OCI-LY3 (cell line): ENCODE measurements around the gene HERPUD1.

ENCODE experiments used
- EZH2phosphoT487 ChIP-seq: fragments of 200-600 bp; shearing (Covaris generic); IDR thresholded peaks from 2 replicates; pipeline ENCODE4 v1.6.1; 2018; ENCODE audit warnings: antibody characterized with exemption, mixed run types, low read depth
- TF ChIP-seq, protein P1 (sequence below): fragments of 200-600, 300-600 bp; sonication (generic); IDR thresholded peaks from 2 replicates; pipeline ENCODE4 v1.5.1; 2014; ENCODE audit warnings: antibody characterized with exemption, low read length, low read depth

DNA sequence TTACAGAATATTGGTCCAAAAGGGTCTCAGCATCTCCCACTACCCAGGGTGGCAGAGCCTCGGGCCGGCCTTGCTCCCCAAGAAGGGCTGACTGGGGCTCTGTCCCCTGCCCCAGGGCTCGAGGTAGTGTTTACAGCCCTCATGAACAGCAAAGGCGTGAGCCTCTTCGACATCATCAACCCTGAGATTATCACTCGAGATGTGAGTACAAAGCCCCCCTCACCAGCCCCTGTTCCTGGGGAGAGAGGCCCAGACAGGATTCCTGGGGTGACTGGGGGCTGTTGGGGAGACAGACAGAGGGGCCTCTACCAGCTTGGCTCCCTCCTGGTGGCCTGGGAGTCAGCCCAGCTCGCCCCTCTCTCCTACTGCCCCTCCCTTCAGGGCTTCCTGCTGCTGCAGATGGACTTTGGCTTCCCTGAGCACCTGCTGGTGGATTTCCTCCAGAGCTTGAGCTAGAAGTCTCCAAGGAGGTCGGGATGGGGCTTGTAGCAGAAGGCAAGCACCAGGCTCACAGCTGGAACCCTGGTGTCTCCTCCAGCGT, 51.3 kb downstream of the HERPUD1 start:
- TF ChIP-seq, protein P1, sequence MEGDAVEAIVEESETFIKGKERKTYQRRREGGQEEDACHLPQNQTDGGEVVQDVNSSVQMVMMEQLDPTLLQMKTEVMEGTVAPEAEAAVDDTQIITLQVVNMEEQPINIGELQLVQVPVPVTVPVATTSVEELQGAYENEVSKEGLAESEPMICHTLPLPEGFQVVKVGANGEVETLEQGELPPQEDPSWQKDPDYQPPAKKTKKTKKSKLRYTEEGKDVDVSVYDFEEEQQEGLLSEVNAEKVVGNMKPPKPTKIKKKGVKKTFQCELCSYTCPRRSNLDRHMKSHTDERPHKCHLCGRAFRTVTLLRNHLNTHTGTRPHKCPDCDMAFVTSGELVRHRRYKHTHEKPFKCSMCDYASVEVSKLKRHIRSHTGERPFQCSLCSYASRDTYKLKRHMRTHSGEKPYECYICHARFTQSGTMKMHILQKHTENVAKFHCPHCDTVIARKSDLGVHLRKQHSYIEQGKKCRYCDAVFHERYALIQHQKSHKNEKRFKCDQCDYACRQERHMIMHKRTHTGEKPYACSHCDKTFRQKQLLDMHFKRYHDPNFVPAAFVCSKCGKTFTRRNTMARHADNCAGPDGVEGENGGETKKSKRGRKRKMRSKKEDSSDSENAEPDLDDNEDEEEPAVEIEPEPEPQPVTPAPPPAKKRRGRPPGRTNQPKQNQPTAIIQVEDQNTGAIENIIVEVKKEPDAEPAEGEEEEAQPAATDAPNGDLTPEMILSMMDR: no peak
- no peak for TF ChIP-seq EZH2phosphoT487
